Embryonic facial prominence (tissue), 1 donor: ENCODE measurements around the gene HDGFL3.

ENCODE experiments used
- DNase-seq: peaks from one replicate; pipeline ENCODE4 v3.0.0-alpha.2; 2016; ENCODE audit errors: extremely low spot score

Gene HDGFL3

GRCh38 chr15:83127547-83128150 is 80.0 kb downstream of the HDGFL3 start:
- no peak for DNase-seq

DNA sequence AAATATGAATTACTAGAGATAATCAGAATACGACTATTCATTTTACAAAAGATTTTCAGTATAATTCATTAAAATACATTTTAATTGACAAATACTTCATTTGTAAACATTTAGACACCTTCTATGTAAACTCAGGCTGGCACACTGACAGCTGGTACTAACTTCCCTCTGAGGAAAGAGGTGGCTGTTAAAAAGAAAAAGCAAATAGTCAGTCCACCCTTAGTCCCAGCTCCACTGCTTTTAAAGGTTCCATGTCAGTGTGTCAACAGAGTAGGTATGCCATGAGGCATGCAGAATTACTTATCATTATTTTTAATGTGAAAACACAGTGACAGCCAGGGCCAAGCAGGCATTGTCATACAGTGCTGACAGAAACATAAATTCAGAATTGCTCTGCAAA is 84.1 kb downstream of the HDGFL3 start:
- DNase-seq = no peak

GRCh38 chr15:83119968-83120581 is 87.5 kb downstream of the HDGFL3 start:
- DNase-seq = no peak

- no peak for DNase-seq
Measured at GRCh38 chr15:83118968-83119367, 88.7 kb downstream of the HDGFL3 start.

DNA sequence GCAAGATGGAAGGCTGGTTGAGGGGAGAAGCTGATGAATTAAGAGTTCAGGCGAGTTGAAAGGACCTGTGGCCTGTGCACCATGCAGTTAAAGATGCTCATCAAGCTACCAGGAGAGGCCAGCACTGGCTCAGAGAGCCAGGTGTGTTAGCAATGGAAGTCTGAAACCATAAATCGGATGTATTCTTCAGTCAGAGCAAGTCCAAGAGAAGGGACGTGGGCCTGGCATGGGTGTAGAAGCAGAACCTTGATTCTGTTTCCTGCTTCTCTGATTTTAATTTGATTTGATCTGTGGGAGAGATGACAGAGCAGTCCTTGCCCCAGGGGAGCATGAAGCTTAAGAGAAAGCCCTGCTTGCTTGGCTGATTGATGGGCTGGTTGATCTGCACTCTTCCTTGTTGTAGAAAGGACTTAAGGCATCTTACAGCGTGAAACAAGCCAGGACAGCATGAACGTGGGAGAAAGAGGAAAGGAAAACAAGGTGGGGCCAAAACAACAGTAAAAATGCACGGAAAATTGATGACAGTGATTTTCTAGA is 89.3 kb downstream of the HDGFL3 start:
- DNase-seq = no peak

GRCh38 chr15:83115831-83116565 is 91.6 kb downstream of the HDGFL3 start:
- DNase-seq = no peak

- no peak for DNase-seq
Measured at GRCh38 chr15:83115410-83115809, 92.2 kb downstream of the HDGFL3 start.

GRCh38 chr15:83114856-83115255 is 92.8 kb downstream of the HDGFL3 start:
- DNase-seq = no peak

DNA sequence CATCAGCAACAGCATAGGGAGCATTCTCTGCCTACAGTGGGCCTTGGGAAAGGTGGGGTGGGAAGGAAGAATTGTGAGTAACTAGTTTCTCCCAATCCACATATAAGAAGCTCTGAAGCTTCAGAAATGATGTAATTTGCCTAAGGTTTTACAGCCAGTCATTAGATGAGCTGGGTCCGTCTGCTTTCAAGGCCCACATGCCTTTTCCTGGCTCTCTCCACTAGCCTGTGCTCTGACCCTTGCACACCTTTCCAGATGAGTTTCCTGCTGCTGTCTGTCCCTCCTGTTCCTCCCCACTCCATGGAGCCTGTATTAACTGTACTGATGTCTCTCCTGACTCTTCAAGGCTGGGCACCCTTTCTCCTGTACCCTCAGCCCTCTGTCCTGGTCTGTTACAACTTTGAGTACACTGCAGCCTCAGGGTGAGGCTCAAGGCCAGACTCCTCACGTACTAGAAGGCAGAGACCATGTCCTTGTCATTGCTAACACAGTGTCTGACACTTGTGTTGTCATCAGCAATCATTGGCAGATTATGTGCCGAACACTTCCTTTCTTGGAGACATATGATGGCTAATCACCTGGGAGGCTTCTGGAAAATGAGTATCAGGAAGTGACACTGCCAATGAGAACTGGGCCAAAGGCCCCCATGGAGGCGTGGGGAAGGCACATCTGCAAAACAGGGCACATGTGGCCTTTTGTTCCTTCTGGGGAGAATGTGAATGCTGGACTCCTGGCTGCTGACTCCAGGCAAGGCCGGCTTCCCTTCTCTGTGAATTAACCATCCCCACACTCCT is 93.5 kb downstream of the HDGFL3 start:
- no peak for DNase-seq

DNA sequence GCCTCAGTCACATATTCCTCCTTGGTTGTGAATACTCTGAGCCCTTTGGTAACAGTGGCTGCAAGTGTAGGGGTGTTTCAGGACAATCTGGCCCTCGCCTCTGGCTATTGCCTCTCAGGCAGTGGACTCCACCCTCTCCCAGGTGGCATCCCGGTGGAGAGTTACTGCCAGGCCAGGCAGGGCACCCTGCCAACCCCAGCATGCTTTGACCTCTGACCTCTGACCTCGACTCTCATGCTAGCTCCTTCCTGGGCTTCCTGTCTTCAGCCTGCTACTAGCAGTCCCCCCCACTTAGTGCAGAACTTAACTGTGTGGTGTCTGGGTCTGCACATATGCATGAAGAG is 94.7 kb downstream of the HDGFL3 start:
- DNase-seq = no peak

GRCh38 chr15:83112233-83112955 is 95.2 kb downstream of the HDGFL3 start:
- no peak for DNase-seq

GRCh38 chr15:83111149-83111548 is 96.5 kb downstream of the HDGFL3 start:
- no peak for DNase-seq

- DNase-seq = no peak
Measured at GRCh38 chr15:83110381-83110780, 97.2 kb downstream of the HDGFL3 start.

- DNase-seq = no peak
Measured at GRCh38 chr15:83109532-83109931, 98.1 kb downstream of the HDGFL3 start.

DNA sequence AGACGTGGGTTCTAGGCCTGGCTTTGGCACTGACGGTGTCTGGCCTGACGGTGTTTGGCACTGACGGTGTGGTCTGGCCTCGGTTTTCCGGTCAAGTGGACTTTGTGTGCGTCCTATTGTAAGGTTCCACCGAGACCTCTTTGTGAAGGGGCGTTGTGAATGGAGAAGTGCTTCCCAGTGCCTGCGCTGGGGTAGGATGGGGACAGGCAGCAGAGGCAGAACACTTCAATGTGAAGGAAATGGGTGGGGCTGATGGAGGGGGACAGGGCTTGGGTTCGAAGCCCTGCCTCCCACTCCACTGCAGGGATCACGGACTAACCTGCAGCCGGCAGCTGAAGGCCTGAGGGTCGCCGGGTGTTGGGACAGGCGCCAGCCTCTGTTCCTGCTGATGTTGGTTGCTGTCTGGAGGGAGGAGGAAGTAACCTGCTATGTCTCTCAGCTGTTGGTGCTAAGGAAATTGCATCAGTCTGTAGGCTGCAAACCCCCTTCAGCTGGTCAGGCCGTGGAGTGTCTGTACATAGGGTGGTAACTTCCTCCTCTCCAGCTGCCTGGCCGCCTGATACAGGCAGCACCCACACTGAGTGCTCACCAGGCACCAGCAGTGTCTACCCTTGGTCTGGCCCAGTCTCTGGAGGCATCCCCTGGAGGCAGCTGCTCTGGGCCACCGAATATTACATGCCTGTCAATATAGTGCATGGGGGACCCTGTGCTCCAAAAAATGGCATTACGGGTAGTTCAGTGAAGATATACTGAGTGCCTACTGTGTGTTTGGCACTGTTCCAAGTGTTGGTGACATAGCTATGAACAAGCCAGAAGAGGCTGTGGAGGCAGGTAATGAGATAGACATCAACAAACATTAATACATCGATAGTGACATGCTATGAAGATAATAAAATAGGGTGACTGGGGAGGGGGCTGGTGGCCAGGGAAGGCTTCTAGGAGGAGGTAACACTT is 99.1 kb downstream of the HDGFL3 start:
- DNase-seq = no peak

- DNase-seq = no peak
Measured at GRCh38 chr15:83107841-83108181, 99.8 kb downstream of the HDGFL3 start.

- DNase-seq = no peak
Measured at GRCh38 chr15:83106994-83107840, 100.4 kb downstream of the HDGFL3 start, which contains the start of gene TM6SF1. TSS of gene TM6SF1 (plus strand) at chr15:83107645. CDS start at chr15:83107681, 36 bp downstream.

DNA sequence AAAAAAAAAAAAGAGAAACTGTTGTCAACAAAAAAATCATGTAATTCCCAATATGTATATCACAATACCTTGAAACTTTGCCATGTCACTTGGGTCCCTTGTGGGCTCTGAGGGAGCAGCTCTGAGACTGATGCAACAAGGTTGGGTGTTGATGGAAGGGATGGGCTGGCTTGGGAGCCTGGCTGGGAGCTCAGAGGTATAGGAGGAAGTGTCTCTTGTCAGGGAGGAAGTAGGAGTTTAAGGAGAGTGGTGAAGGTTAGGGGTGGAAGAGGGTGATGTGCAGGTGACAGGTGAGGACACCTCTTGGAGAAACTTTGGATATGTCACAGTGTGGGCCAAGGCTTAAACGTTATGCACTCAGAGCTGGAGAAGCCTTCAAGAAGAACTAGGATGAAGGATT is 102.2 kb downstream of the HDGFL3 start:
- DNase-seq = no peak

DNA sequence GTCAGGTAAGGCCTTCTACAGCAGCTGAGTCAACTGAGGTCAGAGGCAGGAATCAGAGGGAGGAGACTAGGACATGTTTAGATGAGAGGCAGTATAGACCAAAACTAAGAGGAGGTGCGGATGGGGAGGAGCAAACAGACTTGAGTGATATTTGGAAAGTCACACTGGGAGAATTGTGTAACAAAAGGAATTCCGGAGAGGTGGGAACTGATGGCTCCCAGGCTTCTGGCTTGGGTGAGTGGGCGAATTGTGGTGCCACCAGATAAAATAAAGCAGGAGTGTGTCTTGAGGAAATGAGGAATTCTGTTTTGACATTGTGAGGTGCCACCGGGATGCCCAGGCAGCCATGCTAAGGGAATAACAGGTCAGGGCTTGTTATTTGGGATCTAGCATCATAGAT is 103.5 kb downstream of the HDGFL3 start:
- no peak for DNase-seq
